Liver (tissue), 9 donors: Measurements from ENCODE around the gene RAB44. TPM values are rescaled to one million over a fixed set of nuclear protein-coding genes. Genes with fewer than 3 reads are reported as not detected.

Experiments
- DNase-seq: peaks from one replicate; pipeline ENCODE4 v3.0.0-alpha.2; 2017; ENCODE audit warnings: low spot score
- H3K27ac ChIP-seq, 2 donors: one replicate each; pipeline ENCODE4 v1.7.0; 2013; ENCODE audit warnings: inconsistent platforms in 2 of 2, low read length in 2 of 2, control low read depth in 1 of 2, low read depth in 1 of 2, mild to moderate bottlenecking in 1 of 2
- H3K27me3 ChIP-seq, 4 donors: one replicate each; pipeline versions ENCODE4 v1.6.1 to v1.7.0; 2013; ENCODE audit warnings: low read length in 3 of 4, inconsistent platforms in 1 of 4, mild to moderate bottlenecking in 1 of 4, moderate library complexity in 1 of 4; ENCODE audit not compliant: control insufficient read depth in 4 of 4, insufficient read depth in 4 of 4
- H3K36me3 ChIP-seq, 4 donors: one replicate each; pipeline versions ENCODE4 v1.6.1 to v1.7.0; 2013; ENCODE audit warnings: low read length in 3 of 4, mild to moderate bottlenecking in 3 of 4, low read depth in 1 of 4, moderate library complexity in 1 of 4; ENCODE audit not compliant: control insufficient read depth in 4 of 4, insufficient read depth in 3 of 4
- H3K4me1 ChIP-seq, 4 donors: one replicate each; pipeline versions ENCODE4 v1.6.1 to v1.7.0; 2013; ENCODE audit warnings: low read length in 3 of 4, mild to moderate bottlenecking in 3 of 4, moderate library complexity in 1 of 4; ENCODE audit not compliant: control insufficient read depth in 4 of 4, insufficient read depth in 4 of 4
- H3K4me3 ChIP-seq, 3 donors: one replicate each; pipeline versions ENCODE4 v1.6.1 to v1.7.0; 2013; ENCODE audit warnings: low read length in 3 of 3, control low read depth in 1 of 3, low read depth in 1 of 3, mild to moderate bottlenecking in 1 of 3
- H3K9ac ChIP-seq, 2 donors: one replicate each; pipeline ENCODE4 v1.7.0; 2013; ENCODE audit warnings: low read length in 2 of 2, mild to moderate bottlenecking in 2 of 2, moderate library complexity in 2 of 2, control low read depth in 1 of 2, low read depth in 1 of 2
- H3K9me3 ChIP-seq, 4 donors: one replicate each; pipeline versions ENCODE4 v1.6.1 to v1.7.0; 2013; ENCODE audit warnings: low read length in 3 of 4; ENCODE audit not compliant: control insufficient read depth in 4 of 4
- FOXA1 ChIP-seq: IDR thresholded peaks from 2 replicates; pipeline ENCODE4 v1.6.1; 2016; ENCODE audit warnings: antibody characterized with exemption
- FOXA2 ChIP-seq: IDR thresholded peaks from 2 replicates; pipeline ENCODE4 v1.6.1; 2016; ENCODE audit warnings: antibody characterized with exemption
- GABPA ChIP-seq, 2 donors: IDR thresholded peaks in 1 of 2; conservative IDR thresholded peaks in 1 of 2; 2 replicates each; pipeline ENCODE4 v1.6.1; 2016; ENCODE audit warnings: antibody characterized with exemption in 2 of 2, mild to moderate bottlenecking in 1 of 2, moderate library complexity in 1 of 2
- HNF4G ChIP-seq: IDR thresholded peaks from 2 replicates; pipeline ENCODE4 v1.6.1; 2016; ENCODE audit warnings: antibody characterized with exemption
- JUND ChIP-seq, 2 donors: IDR thresholded peaks; 2 replicates each; pipeline ENCODE4 v1.6.1; 2016; ENCODE audit warnings: antibody characterized with exemption in 2 of 2
- NR2F2 ChIP-seq: IDR thresholded peaks from 2 replicates; pipeline ENCODE4 v1.6.1; 2016; ENCODE audit warnings: antibody characterized with exemption
- RAD21 ChIP-seq, 2 donors: IDR thresholded peaks; 2 replicates each; pipeline ENCODE4 v1.6.1; 2016; ENCODE audit warnings: antibody characterized with exemption in 2 of 2, mild to moderate bottlenecking in 2 of 2
- TAF1 ChIP-seq: conservative IDR thresholded peaks from 2 replicates; pipeline ENCODE4 v1.6.1; 2016; ENCODE audit warnings: antibody characterized with exemption, mild to moderate bottlenecking
- YY1 ChIP-seq: IDR thresholded peaks from 2 replicates; pipeline ENCODE4 v1.6.1; 2016; ENCODE audit warnings: antibody characterized with exemption, mild to moderate bottlenecking
- WGBS: extraction: QIAGEN DNeasy Blood & Tissue Kit; methylation state at CpG from one replicate; pipeline ENCODE4 v1.1.7; 2013; 5-methylcytosine and 5-hydroxymethylcytosine counted together
- polyA plus RNA-seq, 2 donors: library from polyadenylated mRNA; stranded (reverse) in 1 of 2; unstranded in 1 of 2; fragments of 200-250 nt in 1 of 2; fragments of >200 nt in 1 of 2; fragmentation: Nextera tagmentation in 1 of 2; extraction: Ambion mirVana in 1 of 2; gene quantifications; one replicate each; pipeline versions ENCODE4 v1.2.1 to v1.2.3, GENCODE V29; 2013 to 2015
- total RNA-seq, 2 donors: library from RNA; depleted of rRNA; stranded (reverse); fragments of >200 nt; gene quantifications; one replicate each; pipeline ENCODE4 v1.2.3, GENCODE V29; 2014
- TF ChIP-seq, protein P1 (sequence below): IDR thresholded peaks from 2 replicates; pipeline ENCODE4 v1.6.1; 2016; ENCODE audit warnings: antibody characterized with exemption, mild to moderate bottlenecking
- TF ChIP-seq, protein P2 (sequence below): IDR thresholded peaks from 2 replicates; pipeline ENCODE4 v1.6.1; 2016; ENCODE audit warnings: antibody characterized with exemption
- TF ChIP-seq, protein P3 (sequence below): IDR thresholded peaks from 2 replicates; pipeline ENCODE4 v1.6.1; 2016; ENCODE audit warnings: antibody characterized with exemption
- TF ChIP-seq, protein P4 (sequence below): fragments of 150-350 bp; IDR thresholded peaks from 2 replicates; pipeline ENCODE4 v1.5.1; 2017; ENCODE audit warnings: improper control_type of control experiment, low read depth, low read length; ENCODE audit not compliant: missing input control
- donor health status: healthy.
- donor health status: healthy.
- donor health status: healthy.
- donor health status: healthy.
- donor health status: healthy.

The RAB44 gene
- total and polyA plus RNA-seq, 4 donors = 0.02 to 1.3 (median 0.08) TPM; not detected in 1

DNA sequence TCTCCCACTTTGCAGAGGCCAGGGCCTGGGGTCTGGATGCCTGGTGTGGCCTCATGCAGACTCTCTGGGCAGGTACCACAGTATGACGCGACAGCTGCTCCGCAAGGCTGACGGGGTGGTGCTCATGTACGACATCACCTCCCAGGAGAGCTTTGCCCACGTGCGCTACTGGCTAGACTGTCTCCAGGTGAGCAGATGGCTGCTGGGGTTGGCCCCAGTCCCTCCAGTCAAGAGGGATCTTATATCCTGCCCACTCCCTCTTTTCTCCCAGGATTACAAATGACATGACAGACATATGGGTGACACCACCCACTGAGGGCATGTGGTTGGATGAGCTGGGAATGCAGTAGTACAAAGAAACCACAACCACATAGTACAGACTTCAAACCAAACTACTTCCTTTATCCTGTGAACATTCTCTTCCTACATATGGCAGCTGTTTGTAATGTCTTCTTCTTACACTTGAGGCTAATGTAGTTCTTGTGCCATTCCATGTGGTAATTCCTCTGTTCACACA, 29.9 kb downstream of the RAB44 start:
- TF ChIP-seq GABPA (IDR thresholded peaks at IDR 0.05 in 1 of 2, conservative IDR thresholded peaks at IDR 0.05 in 1 of 2) = no peak
- TF ChIP-seq, protein P1, sequence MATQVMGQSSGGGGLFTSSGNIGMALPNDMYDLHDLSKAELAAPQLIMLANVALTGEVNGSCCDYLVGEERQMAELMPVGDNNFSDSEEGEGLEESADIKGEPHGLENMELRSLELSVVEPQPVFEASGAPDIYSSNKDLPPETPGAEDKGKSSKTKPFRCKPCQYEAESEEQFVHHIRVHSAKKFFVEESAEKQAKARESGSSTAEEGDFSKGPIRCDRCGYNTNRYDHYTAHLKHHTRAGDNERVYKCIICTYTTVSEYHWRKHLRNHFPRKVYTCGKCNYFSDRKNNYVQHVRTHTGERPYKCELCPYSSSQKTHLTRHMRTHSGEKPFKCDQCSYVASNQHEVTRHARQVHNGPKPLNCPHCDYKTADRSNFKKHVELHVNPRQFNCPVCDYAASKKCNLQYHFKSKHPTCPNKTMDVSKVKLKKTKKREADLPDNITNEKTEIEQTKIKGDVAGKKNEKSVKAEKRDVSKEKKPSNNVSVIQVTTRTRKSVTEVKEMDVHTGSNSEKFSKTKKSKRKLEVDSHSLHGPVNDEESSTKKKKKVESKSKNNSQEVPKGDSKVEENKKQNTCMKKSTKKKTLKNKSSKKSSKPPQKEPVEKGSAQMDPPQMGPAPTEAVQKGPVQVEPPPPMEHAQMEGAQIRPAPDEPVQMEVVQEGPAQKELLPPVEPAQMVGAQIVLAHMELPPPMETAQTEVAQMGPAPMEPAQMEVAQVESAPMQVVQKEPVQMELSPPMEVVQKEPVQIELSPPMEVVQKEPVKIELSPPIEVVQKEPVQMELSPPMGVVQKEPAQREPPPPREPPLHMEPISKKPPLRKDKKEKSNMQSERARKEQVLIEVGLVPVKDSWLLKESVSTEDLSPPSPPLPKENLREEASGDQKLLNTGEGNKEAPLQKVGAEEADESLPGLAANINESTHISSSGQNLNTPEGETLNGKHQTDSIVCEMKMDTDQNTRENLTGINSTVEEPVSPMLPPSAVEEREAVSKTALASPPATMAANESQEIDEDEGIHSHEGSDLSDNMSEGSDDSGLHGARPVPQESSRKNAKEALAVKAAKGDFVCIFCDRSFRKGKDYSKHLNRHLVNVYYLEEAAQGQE = no peak
- no peak for TF ChIP-seq RAD21 (IDR thresholded peaks at IDR 0.05)
- TF ChIP-seq, protein P2, sequence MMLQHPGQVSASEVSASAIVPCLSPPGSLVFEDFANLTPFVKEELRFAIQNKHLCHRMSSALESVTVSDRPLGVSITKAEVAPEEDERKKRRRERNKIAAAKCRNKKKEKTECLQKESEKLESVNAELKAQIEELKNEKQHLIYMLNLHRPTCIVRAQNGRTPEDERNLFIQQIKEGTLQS = no peak
- TF ChIP-seq, protein P3, sequence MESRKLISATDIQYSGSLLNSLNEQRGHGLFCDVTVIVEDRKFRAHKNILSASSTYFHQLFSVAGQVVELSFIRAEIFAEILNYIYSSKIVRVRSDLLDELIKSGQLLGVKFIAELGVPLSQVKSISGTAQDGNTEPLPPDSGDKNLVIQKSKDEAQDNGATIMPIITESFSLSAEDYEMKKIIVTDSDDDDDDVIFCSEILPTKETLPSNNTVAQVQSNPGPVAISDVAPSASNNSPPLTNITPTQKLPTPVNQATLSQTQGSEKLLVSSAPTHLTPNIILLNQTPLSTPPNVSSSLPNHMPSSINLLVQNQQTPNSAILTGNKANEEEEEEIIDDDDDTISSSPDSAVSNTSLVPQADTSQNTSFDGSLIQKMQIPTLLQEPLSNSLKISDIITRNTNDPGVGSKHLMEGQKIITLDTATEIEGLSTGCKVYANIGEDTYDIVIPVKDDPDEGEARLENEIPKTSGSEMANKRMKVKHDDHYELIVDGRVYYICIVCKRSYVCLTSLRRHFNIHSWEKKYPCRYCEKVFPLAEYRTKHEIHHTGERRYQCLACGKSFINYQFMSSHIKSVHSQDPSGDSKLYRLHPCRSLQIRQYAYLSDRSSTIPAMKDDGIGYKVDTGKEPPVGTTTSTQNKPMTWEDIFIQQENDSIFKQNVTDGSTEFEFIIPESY = no peak
- no peak for TF ChIP-seq TAF1
- TF ChIP-seq, protein P4, sequence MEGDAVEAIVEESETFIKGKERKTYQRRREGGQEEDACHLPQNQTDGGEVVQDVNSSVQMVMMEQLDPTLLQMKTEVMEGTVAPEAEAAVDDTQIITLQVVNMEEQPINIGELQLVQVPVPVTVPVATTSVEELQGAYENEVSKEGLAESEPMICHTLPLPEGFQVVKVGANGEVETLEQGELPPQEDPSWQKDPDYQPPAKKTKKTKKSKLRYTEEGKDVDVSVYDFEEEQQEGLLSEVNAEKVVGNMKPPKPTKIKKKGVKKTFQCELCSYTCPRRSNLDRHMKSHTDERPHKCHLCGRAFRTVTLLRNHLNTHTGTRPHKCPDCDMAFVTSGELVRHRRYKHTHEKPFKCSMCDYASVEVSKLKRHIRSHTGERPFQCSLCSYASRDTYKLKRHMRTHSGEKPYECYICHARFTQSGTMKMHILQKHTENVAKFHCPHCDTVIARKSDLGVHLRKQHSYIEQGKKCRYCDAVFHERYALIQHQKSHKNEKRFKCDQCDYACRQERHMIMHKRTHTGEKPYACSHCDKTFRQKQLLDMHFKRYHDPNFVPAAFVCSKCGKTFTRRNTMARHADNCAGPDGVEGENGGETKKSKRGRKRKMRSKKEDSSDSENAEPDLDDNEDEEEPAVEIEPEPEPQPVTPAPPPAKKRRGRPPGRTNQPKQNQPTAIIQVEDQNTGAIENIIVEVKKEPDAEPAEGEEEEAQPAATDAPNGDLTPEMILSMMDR = no peak
- no peak for TF ChIP-seq JUND (IDR thresholded peaks at IDR 0.05)
- TF ChIP-seq FOXA1 = no peak
- no peak for TF ChIP-seq HNF4G
- TF ChIP-seq FOXA2 = no peak
- no peaks in the 10 kb centered on the region for H3K36me3 ChIP-seq
- no peak for DNase-seq
- H3K4me1 ChIP-seq = no peaks in the 10 kb centered on the region
- no peak overlapping the region for H3K4me3 ChIP-seq
- no peaks in the 10 kb centered on the region for H3K9me3 ChIP-seq
- no peak overlapping the region for H3K9ac ChIP-seq
- H3K27ac ChIP-seq = no peak overlapping the region
- no peaks in the 10 kb centered on the region for H3K27me3 ChIP-seq
- WGBS = 92% methylated on average over 7 of the region's 7 CpGs

DNA sequence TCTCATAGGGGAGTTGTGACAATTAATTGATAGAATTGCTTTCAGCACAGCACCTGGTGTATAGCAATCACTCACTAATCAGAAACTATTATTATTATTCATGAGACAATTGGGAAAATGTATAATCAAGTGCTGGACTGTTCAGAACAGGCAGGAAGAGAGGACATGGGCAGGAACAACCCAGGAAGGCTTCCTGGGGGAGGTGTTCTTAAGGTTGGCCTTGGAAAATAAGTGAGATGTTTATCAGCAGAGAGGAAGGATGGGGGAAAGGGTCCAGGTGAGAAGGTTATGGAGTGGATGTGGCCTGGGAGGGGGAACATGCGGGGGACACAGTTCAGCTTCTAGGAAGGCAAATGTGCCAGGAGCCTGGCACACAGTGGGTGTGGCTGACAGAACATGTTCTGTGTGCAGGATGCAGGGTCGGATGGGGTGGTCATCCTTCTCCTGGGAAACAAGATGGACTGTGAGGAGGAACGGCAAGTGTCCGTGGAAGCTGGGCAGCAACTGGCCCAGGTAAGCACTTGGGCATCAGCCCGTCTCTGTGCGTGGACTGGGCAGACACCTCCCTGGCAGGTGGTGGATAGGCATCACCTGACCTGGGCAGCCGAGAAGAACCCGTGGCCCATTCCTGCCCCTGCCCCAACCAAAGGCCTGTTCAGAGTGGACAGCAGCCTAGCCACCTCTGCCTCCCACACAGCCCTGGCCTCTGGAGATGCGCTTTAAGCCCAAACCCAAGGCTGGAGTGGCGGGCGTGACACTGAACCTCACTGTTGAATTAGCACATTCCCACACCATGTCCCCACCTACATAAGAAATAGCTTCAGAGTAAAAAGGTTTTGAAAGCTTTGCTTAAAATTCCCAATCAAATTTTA, 30.9 kb downstream of the RAB44 start:
- H3K9ac ChIP-seq = no peak overlapping the region
- DNase-seq = no peak
- no peak for TF ChIP-seq RAD21 (IDR thresholded peaks at IDR 0.05)
- TF ChIP-seq YY1 = no peak
- no peak for TF ChIP-seq NR2F2
- TF ChIP-seq, protein P4 = no peak
- H3K36me3 ChIP-seq = no peaks in the 10 kb centered on the region
- H3K27me3 ChIP-seq = no peaks in the 10 kb centered on the region
- WGBS = 89% methylated on average over 11 of the region's 11 CpGs
- H3K4me1 ChIP-seq = no peaks in the 10 kb centered on the region
- no peaks in the 10 kb centered on the region for H3K9me3 ChIP-seq
- no peak overlapping the region for H3K27ac ChIP-seq
- no peak overlapping the region for H3K4me3 ChIP-seq
